H9 (cell line): ENCODE results near the gene DSG2. TPM values are rescaled to one million over a fixed set of nuclear protein-coding genes. Genes with fewer than 3 reads are reported as not detected.

Experiments used
- DNase-seq: peaks from one replicate; pipeline ENCODE4 v3.0.0-alpha.2; 2017
- H2AFZ ChIP-seq: one replicate; pipeline ENCODE4 v1.6.1; 2013; ENCODE audit warnings: mild to moderate bottlenecking, low read length, control low read depth, moderate library complexity
- H2AK5ac ChIP-seq: 2 replicates; pipeline ENCODE4 v1.6.1; 2013; ENCODE audit warnings: low read length, control low read depth, mixed read lengths; ENCODE audit not compliant: insufficient read length
- H2BK120ac ChIP-seq: one replicate; pipeline ENCODE4 v1.6.1; 2013; ENCODE audit warnings: low read depth, mild to moderate bottlenecking, low read length, control low read depth, inconsistent platforms; ENCODE audit not compliant: poor library complexity, severe bottlenecking
- H2BK12ac ChIP-seq: 2 replicates; pipeline ENCODE4 v1.6.1; 2013; ENCODE audit warnings: low read length, control low read depth, mixed read lengths, low read depth; ENCODE audit not compliant: insufficient read length
- H2BK15ac ChIP-seq: 2 replicates; pipeline ENCODE4 v1.6.1; 2013; ENCODE audit warnings: low read depth, low read length, control low read depth
- H2BK20ac ChIP-seq: one replicate; pipeline ENCODE4 v1.6.1; 2013; ENCODE audit warnings: low read depth, mild to moderate bottlenecking, low read length, control low read depth, inconsistent platforms; ENCODE audit not compliant: poor library complexity, severe bottlenecking
- H2BK5ac ChIP-seq: 2 replicates; pipeline ENCODE4 v1.6.1; 2013; ENCODE audit warnings: low read length, control low read depth, mixed read lengths; ENCODE audit not compliant: insufficient read length
- H3K14ac ChIP-seq: 2 replicates; pipeline ENCODE4 v1.6.1; 2013; ENCODE audit warnings: low read length, control low read depth; ENCODE audit not compliant: insufficient read depth
- H3K18ac ChIP-seq: 2 replicates; pipeline ENCODE4 v1.6.1; 2013; ENCODE audit warnings: low read depth, mild to moderate bottlenecking, mixed read lengths, low read length, control low read depth; ENCODE audit not compliant: insufficient read length
- H3K23ac ChIP-seq: 2 replicates; pipeline ENCODE4 v1.6.1; 2013; ENCODE audit warnings: low read length, control low read depth, mixed read lengths, low read depth; ENCODE audit not compliant: insufficient read length
- H3K23me2 ChIP-seq: 2 replicates; pipeline ENCODE4 v1.6.1; 2013; ENCODE audit warnings: low read depth, mild to moderate bottlenecking, mixed read lengths, low read length, control low read depth; ENCODE audit not compliant: insufficient read length, poor library complexity, severe bottlenecking
- H3K27ac ChIP-seq: 2 replicates; pipeline ENCODE4 v1.5.1; 2013; ENCODE audit warnings: low read length, control low read depth, mixed read lengths, low read depth; ENCODE audit not compliant: insufficient read length
- H3K27me3 ChIP-seq: 2 replicates; pipeline ENCODE4 v1.6.1; 2013; ENCODE audit warnings: low read length, control low read depth, inconsistent platforms; ENCODE audit not compliant: insufficient read depth
- H3K4ac ChIP-seq: 2 replicates; pipeline ENCODE4 v1.6.1; 2013; ENCODE audit warnings: low read depth, mild to moderate bottlenecking, control low read depth, inconsistent platforms, low read length, moderate library complexity
- H3K4me1 ChIP-seq: 2 replicates; pipeline ENCODE4 v1.6.1; 2013; ENCODE audit warnings: low read length, control low read depth, inconsistent platforms; ENCODE audit not compliant: insufficient read depth
- H3K4me2 ChIP-seq: 2 replicates; pipeline ENCODE4 v1.6.1; 2013; ENCODE audit warnings: low read length, control low read depth, mixed read lengths; ENCODE audit not compliant: insufficient read length, insufficient read depth
- H3K56ac ChIP-seq: 2 replicates; pipeline ENCODE4 v1.6.1; 2013; ENCODE audit warnings: low read depth, mild to moderate bottlenecking, mixed read lengths, low read length, control low read depth; ENCODE audit not compliant: insufficient read length
- H3K79me1 ChIP-seq: 2 replicates; pipeline ENCODE4 v1.6.1; 2013; ENCODE audit warnings: low read depth, mild to moderate bottlenecking, moderate library complexity, low read length, control low read depth, inconsistent platforms; ENCODE audit not compliant: insufficient read depth, poor library complexity, severe bottlenecking
- H3K79me2 ChIP-seq: 2 replicates; pipeline ENCODE4 v1.6.1; 2013; ENCODE audit warnings: low read length, control low read depth, inconsistent platforms; ENCODE audit not compliant: insufficient read depth
- H3K9ac ChIP-seq: 2 replicates; pipeline ENCODE4 v1.6.1; 2013; ENCODE audit warnings: low read length, control low read depth, mixed read lengths; ENCODE audit not compliant: insufficient read length; ENCODE audit errors: extremely low read depth
- H3K9me3 ChIP-seq: one replicate; pipeline ENCODE4 v1.6.1; 2013; ENCODE audit warnings: low read depth, low read length, inconsistent platforms; ENCODE audit not compliant: control insufficient read depth
- H3T11ph ChIP-seq: one replicate; pipeline ENCODE4 v1.6.1; 2013; ENCODE audit warnings: mild to moderate bottlenecking, low read length, control low read depth, inconsistent platforms
- H4K20me1 ChIP-seq: one replicate; pipeline ENCODE4 v1.6.1; 2013; ENCODE audit not compliant: control insufficient read depth, insufficient read length, insufficient read depth
- H4K5ac ChIP-seq: 2 replicates; pipeline ENCODE4 v1.6.1; 2013; ENCODE audit warnings: low read depth, mild to moderate bottlenecking, mixed read lengths, low read length, control low read depth; ENCODE audit not compliant: insufficient read length
- H4K8ac ChIP-seq: replicated peaks from 2 replicates; pipeline ENCODE4 v1.6.1; 2013; ENCODE audit warnings: low read length, control low read depth, mixed read lengths, low read depth; ENCODE audit not compliant: insufficient read length
- H4K91ac ChIP-seq: 2 replicates; pipeline ENCODE4 v1.6.1; 2013; ENCODE audit warnings: low read depth, mild to moderate bottlenecking, moderate library complexity, mixed read lengths, low read length, control low read depth; ENCODE audit not compliant: insufficient read length
- H3K27ac Mint-ChIP-seq, 3 experiments: 2 replicates in 2 of 3; 3 replicates in 1 of 3; pipeline ENCODE4 v1.8.0; 2020 to 2021; ENCODE audit warnings: mixed read lengths in 3 of 3, mild to moderate bottlenecking in 1 of 3, moderate library complexity in 1 of 3
- H3K27me3 Mint-ChIP-seq: 2 replicates; pipeline ENCODE4 v1.8.0; 2021; ENCODE audit warnings: low read depth, mild to moderate bottlenecking, moderate library complexity, mixed read lengths
- H3K36me3 Mint-ChIP-seq, 3 experiments: 2 replicates in 2 of 3; 3 replicates in 1 of 3; pipeline ENCODE4 v1.8.0; 2020 to 2021; ENCODE audit warnings: low read depth in 3 of 3, mixed read lengths in 3 of 3; ENCODE audit not compliant: insufficient read depth in 1 of 3
- H3K4me1 Mint-ChIP-seq, 2 experiments: 2 replicates each; pipeline ENCODE4 v1.8.0; 2020; ENCODE audit warnings: mixed read lengths in 2 of 2
- H3K4me3 Mint-ChIP-seq, 2 experiments: 2 replicates in 1 of 2; 3 replicates in 1 of 2; pipeline ENCODE4 v1.8.0; 2020 to 2021; ENCODE audit warnings: mild to moderate bottlenecking in 2 of 2, mixed read lengths in 2 of 2, moderate library complexity in 1 of 2
- H3K9me3 Mint-ChIP-seq, 2 experiments: 2 replicates in 1 of 2; 3 replicates in 1 of 2; pipeline ENCODE4 v1.8.0; 2020; ENCODE audit warnings: mild to moderate bottlenecking in 2 of 2, mixed read lengths in 2 of 2, moderate library complexity in 1 of 2
- CTCF ChIP-seq: fragments of 200-600 bp; sonication (generic); conservative IDR thresholded peaks from 3 replicates; pipeline ENCODE4 v1.8.0; 2021; ENCODE audit warnings: antibody characterized with exemption, mild to moderate bottlenecking
- WGBS: extraction: QIAGEN DNeasy Blood & Tissue Kit; methylation state at CpG from one replicate; pipeline ENCODE4 v1.1.7; 2013; ENCODE audit warnings: missing lambda C conversion rate, low lambda C conversion rate, mixed read lengths; ENCODE audit not compliant: insufficient read length; ENCODE audit errors: extremely low coverage; 5-methylcytosine and 5-hydroxymethylcytosine counted together
- total RNA-seq: library from RNA; stranded (reverse); gene quantifications from 2 replicates; pipeline ENCODE4 v1.2.1, GENCODE V29; 2021

DSG2 gene
- total RNA-seq, 1 experiment from 2014 or later = 107 TPM

GRCh38 chr18:31454066-31454708 lies 43.8 kb upstream of the DSG2 start:
- peaks cover 3% of the 10 kb centered on the region for H3K4me1 ChIP-seq
- no peak overlapping the region for H3T11ph ChIP-seq
- Mint-ChIP-seq H3K27me3 (no peaks in the 10 kb centered on the region), H3K4me3 (no peak overlapping the region), H3K36me3 (no peaks in the 10 kb centered on the region), H3K27ac (no peak overlapping the region), H3K4me1 (peaks cover 3 to 4% of the 10 kb centered on the region in 2 experiments; a peak in 2 of 4 replicates), H3K9me3 (no peaks in the 10 kb centered on the region)
- no peak overlapping the region for H3K27ac ChIP-seq
- H3K18ac ChIP-seq = no peak overlapping the region
- H3K79me2 ChIP-seq = no peaks in the 10 kb centered on the region
- H3K9me3 ChIP-seq = no peaks in the 10 kb centered on the region
- H4K5ac ChIP-seq = no peak overlapping the region
- H3K56ac ChIP-seq = no peak overlapping the region
- no peak overlapping the region for H4K8ac ChIP-seq
- no peaks in the 10 kb centered on the region for H4K20me1 ChIP-seq
- H3K4ac ChIP-seq = no peak overlapping the region
- no peak for DNase-seq
- no peak overlapping the region for H2BK20ac ChIP-seq
- no peak overlapping the region for H3K23ac ChIP-seq
- H3K14ac ChIP-seq = no peak overlapping the region
- no peak overlapping the region for H2BK5ac ChIP-seq
- H2AFZ ChIP-seq = no peak overlapping the region
- no peaks in the 10 kb centered on the region for H3K23me2 ChIP-seq
- no peak overlapping the region for H3K9ac ChIP-seq
- no peak overlapping the region for H2AK5ac ChIP-seq
- no peak overlapping the region for H2BK15ac ChIP-seq
- H3K79me1 ChIP-seq = no peaks in the 10 kb centered on the region
- no peak overlapping the region for H2BK120ac ChIP-seq
- no peak overlapping the region for H3K4me2 ChIP-seq
- no CpG with 5 or more reads among the region's 3 CpGs for WGBS
- no peak overlapping the region for H4K91ac ChIP-seq
- no peaks in the 10 kb centered on the region for H3K27me3 ChIP-seq
- H2BK12ac ChIP-seq = no peak overlapping the region
- no peak for TF ChIP-seq CTCF
